Transverse colon (tissue), 4 donors: Measurements from ENCODE around the gene KRTAP10-2. TPM values are rescaled to one million over a fixed set of nuclear protein-coding genes. Genes with fewer than 3 reads are reported as not detected.

Experiments
- DNase-seq: peaks from one replicate; pipeline ENCODE4 v3.0.0-alpha.2; 2019
- H3K27ac ChIP-seq, 4 donors: fragments of 200-600 bp; sonication (generic); 2 replicates each; pipeline ENCODE4 v1.5.1; 2016 to 2018; ENCODE audit warnings: inconsistent platforms in 4 of 4
- H3K27me3 ChIP-seq: fragments of 200-600 bp; sonication (generic); 2 replicates; pipeline ENCODE4 v1.5.1; 2017; ENCODE audit warnings: inconsistent platforms
- H3K36me3 ChIP-seq, 4 donors: fragments of 200-600 bp; sonication (generic); 2 replicates each; pipeline ENCODE4 v1.5.1; 2017 to 2019; ENCODE audit warnings: inconsistent platforms in 4 of 4
- H3K4me1 ChIP-seq, 4 donors: fragments of 200-600 bp; sonication (generic); 2 replicates each; pipeline ENCODE4 v1.5.1; 2017 to 2020; ENCODE audit warnings: inconsistent platforms in 4 of 4
- H3K4me3 ChIP-seq, 4 donors: fragments of 200-600 bp; sonication (generic); 1 replicate in 1 of 4; 2 replicates in 3 of 4; pipeline versions ENCODE4 v1.5.1 to v1.6.1; 2017 to 2019; ENCODE audit warnings: inconsistent platforms in 4 of 4
- H3K9me3 ChIP-seq, 2 donors: fragments of 200-600 bp; sonication (generic); 2 replicates each; pipeline ENCODE4 v1.5.1; 2017 to 2019; ENCODE audit warnings: inconsistent platforms in 2 of 2
- EP300 ChIP-seq: sonication (generic); formaldehyde crosslinking; IDR thresholded peaks from one replicate; pipeline ENCODE4 v1.6.1; 2017; ENCODE audit warnings: antibody characterized with exemption, low read depth
- POLR2A ChIP-seq: fragments of 450-650 bp; IDR thresholded peaks from one replicate; pipeline ENCODE4 v1.6.1; 2016; ENCODE audit warnings: antibody characterized with exemption, mild to moderate bottlenecking, moderate library complexity
- POLR2AphosphoS5 ChIP-seq, 3 donors: sonication (generic); formaldehyde crosslinking; IDR thresholded peaks; one replicate each; pipeline ENCODE4 v1.6.1; 2016; ENCODE audit warnings: antibody characterized with exemption in 3 of 3
- WGBS, 2 donors: methylation state at CpG; one replicate each; pipeline ENCODE4 v1.1.5; 2018; ENCODE audit warnings: low coverage in 1 of 2; 5-methylcytosine and 5-hydroxymethylcytosine counted together
- in situ Hi-C, 4 donors: fragments of 200-750 bp; cut with MboI; loops; one replicate each; pipeline versions ENCODE4 v1.15.0 to v1.15.1; 2017; ENCODE audit warnings: low sequenced_read_pairs in 3 of 4, low pct_ligation_motif_present in 1 of 4, low pct_unique_long_range_greater_than_20kb in 1 of 4
- intact Hi-C: fragments of 100-400 bp; cut with DNase I; formaldehyde crosslinking; loops from one replicate; pipeline ENCODE4 v1.15.1; 2023; ENCODE audit warnings: low total_unique reads
- total RNA-seq, 4 donors: library from RNA; depleted of rRNA; stranded (reverse); fragments of >200 nt; gene quantifications; one replicate each; pipeline ENCODE4 v1.1.0, GENCODE V29; 2016
- TF ChIP-seq, protein P1 (sequence below), 5 experiments: fragments of 200-600 bp in 3 of 5; fragments of 450-650 bp in 2 of 5; sonication (generic) in 3 of 5; IDR thresholded peaks; 1 replicate in 2 of 5; 2 replicates in 3 of 5; pipeline ENCODE4 v1.5.1; 2016 to 2017; ENCODE audit warnings: antibody characterized with exemption in 5 of 5, inconsistent platforms in 3 of 5, mild to moderate bottlenecking in 2 of 5, moderate library complexity in 1 of 5

The KRTAP10-2 gene
- total RNA-seq, 4 donors from 2014 or later, result not detected

- H3K36me3 ChIP-seq, result no peaks in the 10 kb centered on the region
- no peaks in the 10 kb centered on the region for H3K9me3 ChIP-seq
- H3K4me1 ChIP-seq, result no peaks in the 10 kb centered on the region
- TF ChIP-seq EP300 (no peak), POLR2A (no peak)
- TF ChIP-seq, protein P1, sequence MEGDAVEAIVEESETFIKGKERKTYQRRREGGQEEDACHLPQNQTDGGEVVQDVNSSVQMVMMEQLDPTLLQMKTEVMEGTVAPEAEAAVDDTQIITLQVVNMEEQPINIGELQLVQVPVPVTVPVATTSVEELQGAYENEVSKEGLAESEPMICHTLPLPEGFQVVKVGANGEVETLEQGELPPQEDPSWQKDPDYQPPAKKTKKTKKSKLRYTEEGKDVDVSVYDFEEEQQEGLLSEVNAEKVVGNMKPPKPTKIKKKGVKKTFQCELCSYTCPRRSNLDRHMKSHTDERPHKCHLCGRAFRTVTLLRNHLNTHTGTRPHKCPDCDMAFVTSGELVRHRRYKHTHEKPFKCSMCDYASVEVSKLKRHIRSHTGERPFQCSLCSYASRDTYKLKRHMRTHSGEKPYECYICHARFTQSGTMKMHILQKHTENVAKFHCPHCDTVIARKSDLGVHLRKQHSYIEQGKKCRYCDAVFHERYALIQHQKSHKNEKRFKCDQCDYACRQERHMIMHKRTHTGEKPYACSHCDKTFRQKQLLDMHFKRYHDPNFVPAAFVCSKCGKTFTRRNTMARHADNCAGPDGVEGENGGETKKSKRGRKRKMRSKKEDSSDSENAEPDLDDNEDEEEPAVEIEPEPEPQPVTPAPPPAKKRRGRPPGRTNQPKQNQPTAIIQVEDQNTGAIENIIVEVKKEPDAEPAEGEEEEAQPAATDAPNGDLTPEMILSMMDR (IDR thresholded peaks at IDR 0.05), result no peak
- intact Hi-C loops, result no loop called here
- DNase-seq, result no peak
- H3K27me3 ChIP-seq, result no peaks in the 10 kb centered on the region
- in situ Hi-C loops, result loop anchor here in 2 of 4 donors (10.0 to 25.0 kb wide), 2 partner anchors 270 to 277 kb away; no protein-coding TSS in a partner anchor
- no peak overlapping the region for H3K27ac ChIP-seq
- 78 to 92% methylated on average over 5 to 15 of the region's 15 CpGs for WGBS, 2 donors
- no peak overlapping the region for H3K4me3 ChIP-seq
These were observed 34.0 kb downstream of the KRTAP10-2 start for GRCh38 chr21:44517175-44517899.

GRCh38 chr21:44516828-44517174, 34.5 kb downstream of the KRTAP10-2 start:
- DNase-seq, result no peak
- Histone ChIP-seq H3K4me3 (no peak overlapping the region), H3K36me3 (no peaks in the 10 kb centered on the region), H3K27ac (no peak overlapping the region), H3K27me3 (no peaks in the 10 kb centered on the region), H3K4me1 (no peaks in the 10 kb centered on the region), H3K9me3 (no peaks in the 10 kb centered on the region)
- TF ChIP-seq POLR2A (no peak), POLR2AphosphoS5 (IDR thresholded peaks at IDR 0.05) (no peak), EP300 (no peak)
- TF ChIP-seq, protein P1 (IDR thresholded peaks at IDR 0.05), result no peak
- WGBS, 2 donors, result 89 to 97% methylated on average over 5 to 10 of the region's 10 CpGs
- intact Hi-C loops (no loop called here), in situ Hi-C loops (loop anchor here in 2 of 4 donors (10.0 to 25.0 kb wide), 2 partner anchors 270 to 278 kb away; no protein-coding TSS in a partner anchor)

GRCh38 chr21:44516342-44516741, 35.0 kb downstream of the KRTAP10-2 start:
- 87% methylated on average over 13 of the region's 13 CpGs; no CpG with 5 or more reads in 1 of the 2 donors for WGBS, 2 donors
- Histone ChIP-seq H3K4me3 (no peak overlapping the region), H3K9me3 (no peaks in the 10 kb centered on the region), H3K27ac (no peak overlapping the region), H3K4me1 (no peaks in the 10 kb centered on the region), H3K36me3 (no peaks in the 10 kb centered on the region), H3K27me3 (no peaks in the 10 kb centered on the region)
- intact Hi-C loops, result no loop called here
- in situ Hi-C loops, result loop anchor here in 2 of 4 donors (10.0 to 25.0 kb wide), 2 partner anchors 271 to 278 kb away; no protein-coding TSS in a partner anchor
- DNase-seq, result no peak
- TF ChIP-seq, protein P1 (IDR thresholded peaks at IDR 0.05), result no peak
- TF ChIP-seq POLR2AphosphoS5 (IDR thresholded peaks at IDR 0.05), result no peak
- TF ChIP-seq EP300, result no peak
- no peak for TF ChIP-seq POLR2A

DNA sequence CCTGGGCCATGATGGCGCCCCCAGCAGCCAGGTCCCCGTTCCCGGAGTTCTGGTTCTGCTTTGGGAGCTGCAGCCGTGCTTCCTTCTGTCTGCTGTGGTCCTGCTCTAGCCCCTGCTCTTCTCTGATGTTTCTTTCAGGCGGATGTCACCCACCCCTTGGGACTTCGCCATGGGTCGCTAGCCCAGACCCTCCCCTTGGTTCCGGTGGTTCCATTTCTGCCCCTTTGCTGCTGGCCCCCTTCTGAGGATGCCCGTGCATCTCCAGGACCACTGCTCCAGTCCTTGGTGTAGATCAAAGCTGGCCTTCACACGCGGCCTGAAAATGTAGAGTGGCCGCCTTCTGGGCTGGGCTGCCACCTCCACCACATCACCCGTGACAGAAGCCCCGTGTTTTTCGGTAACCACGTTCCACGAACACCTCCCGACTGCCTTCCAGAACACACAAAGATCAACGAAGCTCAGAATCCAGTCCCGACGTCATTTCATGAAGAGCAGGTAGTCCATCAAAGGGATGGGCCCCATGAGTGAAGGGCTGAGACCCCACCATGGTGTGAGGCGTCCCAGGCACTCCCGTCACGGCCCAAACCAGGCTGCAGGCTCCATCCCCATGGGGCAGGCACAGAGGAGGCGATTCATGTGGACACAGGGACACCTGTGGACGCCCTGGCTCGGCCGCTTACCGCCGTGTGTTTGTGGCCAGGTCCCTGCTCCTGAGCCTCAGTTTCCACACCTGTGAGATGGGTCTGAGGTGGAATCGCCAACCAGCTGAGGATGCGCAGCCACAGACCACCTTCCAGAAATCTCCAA, 35.7 kb downstream of the KRTAP10-2 start:
- Histone ChIP-seq H3K36me3 (no peaks in the 10 kb centered on the region), H3K27me3 (no peaks in the 10 kb centered on the region), H3K4me3 (no peak overlapping the region), H3K9me3 (no peaks in the 10 kb centered on the region), H3K4me1 (peaks cover 0 to 3% (median under 1%) of the 10 kb centered on the region in 4 donors), H3K27ac (no peak overlapping the region)
- TF ChIP-seq POLR2A, result no peak
- TF ChIP-seq POLR2AphosphoS5 (IDR thresholded peaks at IDR 0.05), result no peak
- TF ChIP-seq EP300, result no peak
- TF ChIP-seq, protein P1 (IDR thresholded peaks at IDR 0.05), result no peak
- intact Hi-C loops, result no loop called here
- DNase-seq, result no peak
- in situ Hi-C loops, result loop anchor here in 2 of 4 donors (10.0 to 25.0 kb wide), 2 partner anchors 272 to 279 kb away; no protein-coding TSS in a partner anchor
- 86 to 89% methylated on average over 10 to 32 of the region's 32 CpGs for WGBS, 2 donors
